Measurements from ENCODE around the gene MEFV.
A peak's percentile ranks its signal among the peaks of the same experiment; 100 is the strongest.

Gene MEFV

GRCh38 chr16:3264137-3265036 lies 8.0 kb upstream of the MEFV start:
- H3K27ac ChIP-seq = peak overlapping the region; percentile 90
- TF ChIP-seq ZFX (IDR thresholded peaks at IDR 0.05; ENCODE audit: borderline replicate concordance) (no peak), CTCF (IDR thresholded peaks at IDR 0.05) (peak; percentile 45)

- no peak for TF ChIP-seq CTCF (IDR thresholded peaks at IDR 0.05)
- no peak for TF ChIP-seq ZFX (IDR thresholded peaks at IDR 0.05; ENCODE audit: borderline replicate concordance)
- no peak overlapping the region for H3K27ac ChIP-seq
Measured at GRCh38 chr16:3262517-3262916, 6.1 kb upstream of the MEFV start.

GRCh38 chr16:3259836-3260235 lies 3.4 kb upstream of the MEFV start:
- no peak overlapping the region for H3K27ac ChIP-seq
- no peak for TF ChIP-seq ZFX (IDR thresholded peaks at IDR 0.05; ENCODE audit: borderline replicate concordance)
- no peak for TF ChIP-seq CTCF (IDR thresholded peaks at IDR 0.05)

- H3K27ac ChIP-seq = no peak overlapping the region
- TF ChIP-seq CTCF (IDR thresholded peaks at IDR 0.05) (no peak), ZFX (IDR thresholded peaks at IDR 0.05; ENCODE audit: borderline replicate concordance) (no peak)
Measured at GRCh38 chr16:3256866-3257465, 533 bp upstream of the MEFV start.

DNA sequence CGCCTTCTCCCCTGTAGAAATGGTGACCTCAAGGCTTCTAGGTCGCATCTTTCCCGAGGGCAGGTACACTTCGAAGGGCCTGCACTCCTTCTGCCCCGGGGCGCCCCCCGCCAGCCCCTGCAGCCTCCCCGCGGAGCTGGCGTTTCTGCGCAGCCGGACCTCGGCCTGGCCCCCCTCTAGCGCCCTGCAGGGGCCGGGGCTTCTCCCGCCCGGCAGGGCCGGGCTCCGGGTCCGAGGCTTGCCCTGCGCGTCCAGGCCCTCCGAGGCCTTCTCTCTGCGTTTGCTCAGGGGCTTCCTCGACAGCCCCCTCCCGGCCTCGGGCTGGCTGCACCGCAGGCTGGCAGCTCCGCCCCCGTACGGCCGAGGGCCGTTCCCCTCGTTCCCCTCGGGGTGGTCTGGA lies 2.1 kb downstream of the MEFV start:
- TF ChIP-seq CTCF (IDR thresholded peaks at IDR 0.05) (no peak), ZFX (IDR thresholded peaks at IDR 0.05; ENCODE audit: borderline replicate concordance) (no peak)
- no peak overlapping the region for H3K27ac ChIP-seq

GRCh38 chr16:3252967-3253366 lies 3.5 kb downstream of the MEFV start:
- no peak for TF ChIP-seq ZFX (IDR thresholded peaks at IDR 0.05; ENCODE audit: borderline replicate concordance)
- TF ChIP-seq CTCF (IDR thresholded peaks at IDR 0.05) = no peak

GRCh38 chr16:3249451-3249850 lies 7.0 kb downstream of the MEFV start:
- TF ChIP-seq CTCF (IDR thresholded peaks at IDR 0.05) (no peak), ZFX (IDR thresholded peaks at IDR 0.05; ENCODE audit: borderline replicate concordance) (no peak)
- no peak overlapping the region for H3K27ac ChIP-seq

More at GRCh38 chr16:3252967-3253366, 3.5 kb downstream of the MEFV start:
- H3K27ac ChIP-seq = no peak overlapping the region

All from 22Rv1 (cell line).